GM12878 (cell line): ENCODE measurements around the gene SUGCT. TPM values are rescaled to one million over a fixed set of nuclear protein-coding genes. Genes with fewer than 3 reads are reported as not detected.

Source experiments
- ATAC-seq: fragments of 200-7000 bp; cut with Tn5 transposase; 3 replicates; pipeline ENCODE4 v1.9.1; 2020; ENCODE audit warnings: mild to moderate bottlenecking, moderate library complexity
- BruUV-seq: library from RNA; stranded (reverse); fragments of 400-500 nt; replicated peaks from 2 replicates; lab custom pipeline; 2021; lab: Mats Ljungman, UMichigan
- CTCF ChIA-PET: fragments of 300-600 bp; sonication (Branson Sonifier 250); formaldehyde crosslinking; extraction: SDS; loops from one replicate; lab custom pipeline; 2021; ENCODE audit warnings: inconsistent platforms; lab: Yijun Ruan, JAX
- POLR2A ChIA-PET: fragments of 350-600 bp; formaldehyde crosslinking; extraction: SDS; loops from one replicate; lab custom pipeline; 2021; ENCODE audit warnings: inconsistent platforms; lab: Charles Lee
- RAD21 ChIA-PET: fragments of 300-600 bp; sonication (Branson Sonifier 250); formaldehyde crosslinking; loops from one replicate; lab custom pipeline; 2023; ENCODE audit warnings: antibody characterized with exemption; ENCODE audit not compliant: unreplicated experiment; lab: Charles Lee
- SMC1A ChIA-PET: fragments of 300-600 bp; sonication (Branson Sonifier 250); formaldehyde crosslinking; loops from one replicate; lab custom pipeline; 2023; ENCODE audit not compliant: unreplicated experiment, uncharacterized antibody; lab: Charles Lee
- DNase-seq: peaks from one replicate; pipeline ENCODE4 v3.0.0-alpha.2; 2011; ENCODE audit warnings: low read depth, low spot score
- FAIRE-seq: peaks from 3 replicates; lab custom pipeline; 2011; peaks lifted over from hg19 to GRCh38; lab: Jason Lieb, UNC
- H2AFZ ChIP-seq: 2 replicates; pipeline ENCODE4 v1.6.0; 2011; ENCODE audit warnings: low read depth, low read length, control low read depth; ENCODE audit not compliant: control insufficient read depth
- H3K27ac ChIP-seq: 2 replicates; pipeline ENCODE4 v1.5.1; 2011; ENCODE audit warnings: control low read depth; ENCODE audit not compliant: control insufficient read depth, insufficient read depth
- H3K27me3 ChIP-seq, 2 experiments: replicated peaks in 1 of 2; 2 replicates each; pipeline versions ENCODE4 v1.6.0 to v1.6.1; 2011; ENCODE audit warnings: low read length in 1 of 2; ENCODE audit not compliant: control insufficient read depth in 2 of 2, insufficient read depth in 2 of 2
- H3K36me3 ChIP-seq, 2 experiments: 2 replicates each; pipeline ENCODE4 v1.5.1; 2011; ENCODE audit warnings: low read length in 1 of 2; ENCODE audit not compliant: control insufficient read depth in 2 of 2, insufficient read depth in 2 of 2
- H3K4me1 ChIP-seq: 2 replicates; pipeline ENCODE4 v1.6.1; 2011; ENCODE audit warnings: mild to moderate bottlenecking, low read length, moderate library complexity, mixed read lengths; ENCODE audit not compliant: control insufficient read depth, insufficient read depth
- H3K4me2 ChIP-seq: 2 replicates; pipeline ENCODE4 v1.6.0; 2011; ENCODE audit warnings: control low read depth; ENCODE audit not compliant: control insufficient read depth, insufficient read depth
- H3K4me3 ChIP-seq: fragments of 200-600 bp; sonication (generic); 2 replicates; pipeline ENCODE4 v1.5.1; 2016
- H3K79me2 ChIP-seq: 2 replicates; pipeline ENCODE4 v1.6.0; 2011; ENCODE audit warnings: low read length; ENCODE audit not compliant: control insufficient read depth, insufficient read depth
- H3K9ac ChIP-seq: 2 replicates; pipeline ENCODE4 v1.8.0; 2011; ENCODE audit warnings: low read length, control low read depth, mixed read lengths; ENCODE audit not compliant: control insufficient read depth, insufficient read depth
- H3K9me3 ChIP-seq: replicated peaks from 3 replicates; pipeline ENCODE4 v1.5.1; 2011; ENCODE audit warnings: mild to moderate bottlenecking, low read length; ENCODE audit not compliant: control insufficient read depth, insufficient read depth
- H4K20me1 ChIP-seq: 2 replicates; pipeline ENCODE4 v1.6.0; 2011; ENCODE audit not compliant: control insufficient read depth, insufficient read depth
- ETV6 ChIP-seq, 2 experiments: fragments of 450-650 bp in 1 of 2; IDR thresholded peaks in 1 of 2; conservative IDR thresholded peaks in 1 of 2; 2 replicates each; pipeline ENCODE4 v1.6.1; 2014; ENCODE audit warnings: antibody characterized with exemption in 1 of 2, borderline replicate concordance in 1 of 2, low read depth in 1 of 2, mild to moderate bottlenecking in 1 of 2, moderate library complexity in 1 of 2
- EZH2 ChIP-seq: IDR thresholded peaks from 2 replicates; pipeline ENCODE4 v1.6.1; 2012; ENCODE audit warnings: low read depth, mild to moderate bottlenecking, control low read depth, inconsistent platforms, low read length, borderline replicate concordance; ENCODE audit not compliant: control insufficient read depth
- FOS ChIP-seq: IDR thresholded peaks from 3 replicates; pipeline ENCODE4 v1.6.1; 2011; ENCODE audit warnings: borderline replicate concordance; ENCODE audit not compliant: insufficient read length; ENCODE audit errors: extremely low read depth
- IRF3 ChIP-seq: fragments of 450-650 bp; IDR thresholded peaks from 2 replicates; pipeline ENCODE4 v1.6.1; 2014; ENCODE audit warnings: mild to moderate bottlenecking
- KAT2A ChIP-seq: conservative IDR thresholded peaks from 2 replicates; pipeline ENCODE4 v1.6.1; 2011; ENCODE audit warnings: low read depth, low read length; ENCODE audit not compliant: control insufficient read depth
- MEF2B ChIP-seq: fragments of 450-650 bp; IDR thresholded peaks from 2 replicates; pipeline ENCODE4 v1.6.1; 2018; ENCODE audit warnings: mild to moderate bottlenecking, moderate library complexity; ENCODE audit not compliant: partially characterized antibody, poor library complexity, severe bottlenecking
- MYB ChIP-seq: fragments of 150-350 bp; IDR thresholded peaks from 2 replicates; pipeline ENCODE4 v1.6.1; 2014; ENCODE audit warnings: mild to moderate bottlenecking, low read depth, low read length, borderline replicate concordance
- POLR2AphosphoS5 ChIP-seq: IDR thresholded peaks from 2 replicates; pipeline ENCODE4 v1.6.1; 2011; ENCODE audit warnings: mild to moderate bottlenecking, low read length, inconsistent platforms
- SPI1 ChIP-seq: IDR thresholded peaks from 2 replicates; pipeline ENCODE4 v1.6.1; 2011; ENCODE audit warnings: low read depth, mild to moderate bottlenecking, low read length, moderate library complexity, borderline replicate concordance; ENCODE audit not compliant: insufficient read depth
- WRNIP1 ChIP-seq: IDR thresholded peaks from 2 replicates; pipeline ENCODE4 v1.6.1; 2011; ENCODE audit warnings: low read depth, low read length, improper control_type of control experiment, borderline replicate concordance
- WGBS: methylation state at CpG from one replicate; pipeline ENCODE4 v1.1.6; 2016; ENCODE audit warnings: low lambda C conversion rate; ENCODE audit not compliant: insufficient replicate concordance, insufficient coverage; ENCODE audit errors: missing lambda C conversion rate; 5-methylcytosine and 5-hydroxymethylcytosine counted together
- in situ Hi-C: fragments of 300-500 bp; cut with MboI; formaldehyde crosslinking; loops from 9 replicates; pipeline ENCODE4 v1.14.3; 2018; ENCODE audit warnings: mixed read lengths
- intact Hi-C: fragments of 100-400 bp; cut with micrococcal nuclease; formaldehyde crosslinking; loops from one replicate; pipeline ENCODE4 v1.14.2; 2022; ENCODE audit not compliant: unreplicated experiment
- polyA plus RNA-seq, 11 experiments: library from polyadenylated mRNA; depleted of rRNA in 4 of 11; unstranded in 6 of 11; stranded (reverse) in 5 of 11; fragments of >200 nt; fragmentation: Nextera tagmentation in 4 of 11; fragmentation: Illumina TruSeq in 1 of 11; extraction: Ambion mirVana in 4 of 11; extraction: Trizol in 1 of 11; gene quantifications; 1 replicate in 1 of 11; 2 replicates in 10 of 11; pipeline versions ENCODE4 v1.2.1 to v1.2.3, GENCODE V29; 2011 to 2016; ENCODE audit warnings: inconsistent platforms in 2 of 11, missing spikeins in 2 of 11, low read depth in 1 of 11
- total RNA-seq, 4 experiments: library from RNA; depleted of rRNA in 3 of 4; stranded (reverse); fragments of >200 nt in 3 of 4; fragmentation: Illumina TruSeq in 1 of 4; extraction: Trizol in 1 of 4; gene quantifications; 2 replicates each; pipeline versions ENCODE4 v1.2.1 to v1.2.3, GENCODE V29; 2013 to 2021

The SUGCT gene
- total and polyA plus RNA-seq, 10 of the 15 experiments (the other 5 are each of a cell fraction or from before 2014, with no cell fraction given): 0.08 to 1.2 (median 0.67) TPM; not detected in 1

- Histone ChIP-seq H3K27me3 (no peaks in the 10 kb centered on the region), H3K9ac (no peak overlapping the region), H3K27ac (no peak overlapping the region), H3K9me3 (no peaks in the 10 kb centered on the region), H4K20me1 (no peaks in the 10 kb centered on the region), H3K36me3 (no peaks in the 10 kb centered on the region), H3K4me3 (no peak overlapping the region), H2AFZ (no peak overlapping the region), H3K4me1 (no peaks in the 10 kb centered on the region), H3K4me2 (no peak overlapping the region), H3K79me2 (no peaks in the 10 kb centered on the region)
- in situ Hi-C loops (no loop called here), intact Hi-C loops (no loop called here)
- 0% methylated on average over 1 of the region's 1 CpG for WGBS
- RAD21 ChIA-PET: no interaction called here
- CTCF ChIA-PET: no interaction called here
- SMC1A ChIA-PET: no interaction called here
- BruUV-seq: no TSS peak
- POLR2A ChIA-PET: no interaction called here
- ATAC-seq (no peak), DNase-seq (no peak), FAIRE-seq (no peak)
- TF ChIP-seq FOS (no peak), MEF2B (no peak), WRNIP1 (no peak), SPI1 (no peak), EZH2 (no peak), ETV6 (conservative IDR thresholded peaks at IDR 0.05 in 1 of 2, IDR thresholded peaks at IDR 0.05 in 1 of 2; ENCODE audit: borderline replicate concordance in 1 of 2, low read depth in 1 of 2) (no peak), POLR2AphosphoS5 (no peak), IRF3 (no peak), MYB (no peak), KAT2A (no peak)
Measured at GRCh38 chr7:40698921-40699260, 564.1 kb downstream of the SUGCT start.
